H1 (cell line): Measurements from ENCODE around the gene ANKRD50. TPM values are rescaled to one million over a fixed set of nuclear protein-coding genes. Genes with fewer than 3 reads are reported as not detected.

Source experiments
- CTCF ChIA-PET: fragments of 300-600 bp; sonication (Branson Sonifier 250); formaldehyde crosslinking; loops from one replicate; lab custom pipeline; 2021; ENCODE audit not compliant: partially characterized antibody; lab: Charles Lee
- POLR2A ChIA-PET: fragments of 300-600 bp; sonication (Branson Sonifier 250); formaldehyde crosslinking; loops from one replicate; lab custom pipeline; 2021; ENCODE audit warnings: inconsistent platforms; ENCODE audit not compliant: partially characterized antibody; lab: Charles Lee
- DNase-seq, 2 experiments: peaks; one replicate each; pipeline versions ENCODE4 v3.0.0 to v3.0.0-alpha.2; 2010 to 2022; ENCODE audit warnings: low spot score in 2 of 2, low read depth in 1 of 2, mixed read lengths in 1 of 2
- FAIRE-seq: peaks from 2 replicates; lab custom pipeline; 2011; peaks lifted over from hg19 to GRCh38; lab: Jason Lieb, UNC
- H2AFZ ChIP-seq: 2 replicates; pipeline ENCODE4 v1.8.1; 2012; ENCODE audit warnings: low read length, inconsistent platforms
- H2AK5ac ChIP-seq: 2 replicates; pipeline ENCODE4 v1.6.1; 2013; ENCODE audit warnings: low read depth, low read length
- H2BK120ac ChIP-seq: replicated peaks from 2 replicates; pipeline ENCODE3; 2013; ENCODE audit warnings: low read depth, low read length, inconsistent platforms
- H2BK12ac ChIP-seq: 2 replicates; pipeline ENCODE4 v1.6.1; 2013; ENCODE audit warnings: low read depth, low read length
- H2BK15ac ChIP-seq: 2 replicates; pipeline ENCODE4 v1.6.1; 2013; ENCODE audit warnings: low read length
- H2BK20ac ChIP-seq: 2 replicates; pipeline ENCODE4 v1.6.1; 2013; ENCODE audit warnings: low read length
- H2BK5ac ChIP-seq: 2 replicates; pipeline ENCODE4 v1.6.1; 2013; ENCODE audit warnings: low read depth, low read length
- H3K14ac ChIP-seq: 2 replicates; pipeline ENCODE4 v1.6.1; 2013; ENCODE audit warnings: inconsistent platforms; ENCODE audit not compliant: insufficient read length
- H3K18ac ChIP-seq: 2 replicates; pipeline ENCODE4 v1.6.1; 2013; ENCODE audit warnings: low read length; ENCODE audit errors: extremely low read depth
- H3K23ac ChIP-seq: 2 replicates; pipeline ENCODE4 v1.6.1; 2013; ENCODE audit warnings: inconsistent platforms; ENCODE audit not compliant: insufficient read length
- H3K23me2 ChIP-seq: 2 replicates; pipeline ENCODE4 v1.6.1; 2013; ENCODE audit warnings: low read depth, low read length
- H3K27ac ChIP-seq: 2 replicates; pipeline ENCODE4 v1.6.1; 2011; ENCODE audit warnings: low read depth, low read length, inconsistent platforms
- H3K27me3 ChIP-seq, 4 experiments: replicated peaks in 1 of 4; 1 replicate in 1 of 4; 2 replicates in 3 of 4; pipeline versions ENCODE4 v1.6.1 to v1.8.1; 2011 to 2013; ENCODE audit warnings: low read length in 3 of 4, mild to moderate bottlenecking in 3 of 4, inconsistent platforms in 2 of 4, mixed read lengths in 2 of 4, moderate library complexity in 1 of 4; ENCODE audit not compliant: control insufficient read depth in 3 of 4, insufficient read depth in 3 of 4; ENCODE audit errors: extremely low read depth in 1 of 4
- H3K36me3 ChIP-seq, 4 experiments: 2 replicates each; pipeline versions ENCODE4 v1.6.1 to v1.8.1; 2011 to 2013; ENCODE audit warnings: mild to moderate bottlenecking in 4 of 4, low read length in 3 of 4, moderate library complexity in 2 of 4, control low read depth in 1 of 4, inconsistent platforms in 1 of 4; ENCODE audit not compliant: insufficient read depth in 4 of 4, control insufficient read depth in 2 of 4
- H3K4ac ChIP-seq: replicated peaks from 2 replicates; pipeline ENCODE3; 2013; ENCODE audit warnings: low read length, low read depth, mixed read lengths, inconsistent platforms; ENCODE audit not compliant: insufficient read length
- H3K4me1 ChIP-seq, 4 experiments: replicated peaks in 1 of 4; 1 replicate in 1 of 4; 2 replicates in 3 of 4; pipeline versions ENCODE4 v1.6.1 to v1.8.1; 2011 to 2013; ENCODE audit warnings: low read length in 3 of 4, inconsistent platforms in 2 of 4, mixed read lengths in 1 of 4; ENCODE audit not compliant: insufficient read depth in 4 of 4, control insufficient read depth in 3 of 4
- H3K4me2 ChIP-seq, 2 experiments: 2 replicates each; pipeline versions ENCODE4 v1.6.1 to v1.8.1; 2011 to 2013; ENCODE audit warnings: low read depth in 2 of 2, low read length in 2 of 2, control low read depth in 1 of 2, inconsistent platforms in 1 of 2, mild to moderate bottlenecking in 1 of 2; ENCODE audit not compliant: insufficient read depth in 1 of 2
- H3K4me3 ChIP-seq, 4 experiments: fragments of 200-600, 300-600 bp in 1 of 4; sonication (generic), shearing (Covaris generic), sonication (Bioruptor Twin) in 1 of 4; 2 replicates each; pipeline versions ENCODE4 v1.5.1 to v1.8.1; 2011 to 2016; ENCODE audit warnings: low read length in 4 of 4, low read depth in 3 of 4, control low read depth in 2 of 4, inconsistent platforms in 2 of 4, mild to moderate bottlenecking in 2 of 4, mixed read lengths in 1 of 4, moderate library complexity in 1 of 4; ENCODE audit not compliant: insufficient read depth in 2 of 4; ENCODE audit errors: extremely low read depth in 1 of 4
- H3K56ac ChIP-seq: replicated peaks from 2 replicates; pipeline ENCODE3; 2013; ENCODE audit warnings: low read depth, mild to moderate bottlenecking, mixed read lengths, low read length, inconsistent platforms; ENCODE audit not compliant: insufficient read length
- H3K79me1 ChIP-seq: 2 replicates; pipeline ENCODE4 v1.6.1; 2013; ENCODE audit warnings: low read depth, low read length, control low read depth
- H3K79me2 ChIP-seq, 2 experiments: 2 replicates each; pipeline versions ENCODE4 v1.6.1 to v1.8.1; 2012 to 2013; ENCODE audit warnings: low read length in 2 of 2, mild to moderate bottlenecking in 2 of 2, inconsistent platforms in 1 of 2; ENCODE audit not compliant: insufficient read depth in 2 of 2, control insufficient read depth in 1 of 2
- H3K9ac ChIP-seq, 4 experiments: replicated peaks in 1 of 4; 1 replicate in 1 of 4; 2 replicates in 3 of 4; pipeline versions ENCODE4 v1.6.1 to v1.8.1; 2011 to 2013; ENCODE audit warnings: low read depth in 3 of 4, low read length in 3 of 4, control low read depth in 2 of 4, mild to moderate bottlenecking in 2 of 4, moderate library complexity in 2 of 4, inconsistent platforms in 1 of 4; ENCODE audit errors: extremely low read depth in 1 of 4
- H3K9me3 ChIP-seq, 2 experiments: 2 replicates each; pipeline versions ENCODE4 v1.6.1 to v1.8.1; 2012 to 2013; ENCODE audit warnings: mild to moderate bottlenecking in 2 of 2, moderate library complexity in 2 of 2, control low read depth in 1 of 2, inconsistent platforms in 1 of 2, low read depth in 1 of 2, low read length in 1 of 2, mixed read lengths in 1 of 2; ENCODE audit not compliant: insufficient read depth in 2 of 2
- H4K20me1 ChIP-seq, 2 experiments: replicated peaks in 1 of 2; 2 replicates each; pipeline versions ENCODE3 to v1.8.1; 2011 to 2013; ENCODE audit warnings: inconsistent platforms in 2 of 2, low read length in 2 of 2, mild to moderate bottlenecking in 1 of 2; ENCODE audit not compliant: insufficient read depth in 2 of 2, control insufficient read depth in 1 of 2
- H4K5ac ChIP-seq: 2 replicates; pipeline ENCODE4 v1.6.1; 2013; ENCODE audit warnings: low read length, low read depth, mixed read lengths, inconsistent platforms; ENCODE audit not compliant: insufficient read length
- H4K8ac ChIP-seq: 2 replicates; pipeline ENCODE4 v1.8.0; 2013; ENCODE audit warnings: mild to moderate bottlenecking, moderate library complexity, low read length, inconsistent platforms; ENCODE audit not compliant: insufficient read depth; ENCODE audit errors: extremely low read depth
- H4K91ac ChIP-seq: replicated peaks from 2 replicates; pipeline ENCODE3; 2013; ENCODE audit warnings: low read length, mixed read lengths, inconsistent platforms; ENCODE audit not compliant: insufficient read length
- BACH1 ChIP-seq: IDR thresholded peaks from 2 replicates; pipeline ENCODE4 v1.6.1; 2012; ENCODE audit warnings: low read length, improper control_type of control experiment
- WGBS, 2 experiments: shearing (Covaris generic) in 1 of 2; methylation state at CpG; one replicate each; pipeline versions ENCODE4 v1.1.6 to v1.1.7; 2013 to 2015; ENCODE audit warnings: low lambda C conversion rate in 2 of 2, mixed read lengths in 2 of 2, inconsistent platforms in 1 of 2, low coverage in 1 of 2, missing lambda C conversion rate in 1 of 2; ENCODE audit not compliant: insufficient replicate concordance in 2 of 2, insufficient coverage in 1 of 2, insufficient read length in 1 of 2; ENCODE audit errors: extremely low coverage in 1 of 2, missing lambda C conversion rate in 1 of 2; 5-methylcytosine and 5-hydroxymethylcytosine counted together
- polyA plus RNA-seq, 7 experiments: library from polyadenylated mRNA; depleted of rRNA in 3 of 7; stranded (reverse) in 5 of 7; unstranded in 2 of 7; fragments of >200 nt in 5 of 7; fragments of 200-250 nt in 2 of 7; gene quantifications; 1 replicate in 5 of 7; 2 replicates in 1 of 7; 4 replicates in 1 of 7; pipeline versions ENCODE4 v1.2.1 to v1.2.3, GENCODE V29; 2011 to 2013; ENCODE audit warnings: missing spikeins in 2 of 7, mixed read lengths in 2 of 7
- total RNA-seq: library from RNA; stranded (reverse); fragmentation: NEBNext Ultra II Directional; extraction: Animal tissue kit (Norgen Biotek cat#: 25700); gene quantifications from 2 replicates; pipeline ENCODE4 v1.2.1, GENCODE V29; 2021

Gene ANKRD50
- total and polyA plus RNA-seq, 2 of the 8 experiments (the other 6 are each of a cell fraction or from before 2014, with no cell fraction given): 8.5 to 25.0 TPM

GRCh38 chr4:124710015-124710741 lies 2.4 kb downstream of the ANKRD50 start:
- DNase-seq: no peak

More at GRCh38 chr4:124710015-124710741, 2.4 kb downstream of the ANKRD50 start:
- H2BK12ac ChIP-seq: no peak overlapping the region
- peak overlapping the region; percentile 63 to 67 for H3K4me2 ChIP-seq
- no peaks in the 10 kb centered on the region for H3K79me1 ChIP-seq
- H3K23ac ChIP-seq: no peak overlapping the region
- TF ChIP-seq BACH1: no peak
- H3K79me2 ChIP-seq: peaks cover 19 to 67% of the 10 kb centered on the region in 2 experiments; a peak in 3 of 4 replicates
- no peak overlapping the region for H4K8ac ChIP-seq
- no peaks in the 10 kb centered on the region for H3K27me3 ChIP-seq
- no peak overlapping the region for H2AK5ac ChIP-seq
- no peak overlapping the region for H2BK120ac ChIP-seq
- H2AFZ ChIP-seq: no peak overlapping the region
- H4K5ac ChIP-seq: no peak overlapping the region
- H3K56ac ChIP-seq: no peak overlapping the region
- ChIA-PET POLR2A (interaction anchor here (0.9 to 1.4 kb wide), 4 partner anchors 9 to 337 kb away, joined by 3 to 4 read pairs (median 3); no protein-coding TSS in a partner anchor), CTCF (interaction anchor here (0.7 to 0.8 kb wide), 3 partner anchors 18 to 1423 kb away, joined by 3 to 4 read pairs (median 3); no protein-coding TSS in a partner anchor)
- no peaks in the 10 kb centered on the region for H3K9me3 ChIP-seq
- 0 out of 7 replicates have a peak overlapping the region, but pooled peaks of 1 of the 4 experiments have one; percentile 13 for H3K9ac ChIP-seq
- H4K91ac ChIP-seq: no peak overlapping the region
- H3K4me3 ChIP-seq: peak overlapping the region; percentile 6 to 94 (median 56); a peak in 5 of 8 replicates
- no peak overlapping the region for H3K14ac ChIP-seq
- H3K4ac ChIP-seq: no peak overlapping the region
- peaks cover 10 to 11% of the 10 kb centered on the region in 2 experiments for H4K20me1 ChIP-seq
- peaks cover 0 to 11% (median 0%) of the 10 kb centered on the region in 4 experiments; a peak in 1 of 8 replicates for H3K36me3 ChIP-seq
- no peak overlapping the region for H3K18ac ChIP-seq
- no peak overlapping the region for H2BK15ac ChIP-seq
- no peak for FAIRE-seq
- H2BK5ac ChIP-seq: no peak overlapping the region
- 77% methylated on average over 7 of the region's 7 CpGs; no CpG with 5 or more reads in 1 of the 2 experiments for WGBS, 2 experiments
- H2BK20ac ChIP-seq: no peak overlapping the region
- peaks cover 0 to 10% (median 5%) of the 10 kb centered on the region in 4 experiments; a peak in 4 of 7 replicates for H3K4me1 ChIP-seq
- H3K23me2 ChIP-seq: peaks cover 7% of the 10 kb centered on the region
- no peak overlapping the region for H3K27ac ChIP-seq
